HK-2 (cell line): ENCODE data around the gene CLDN2.
"Not testable (repeated sequence)": the region's sequence is repeated elsewhere in the genome, so short reads cannot be mapped to it uniquely, and the experiment has no call there.

Experiments
- DNase-seq: peaks from one replicate; pipeline ENCODE4 v3.0.0-alpha.2; 2018; ENCODE audit not compliant: unreplicated experiment

The CLDN2 gene

DNA sequence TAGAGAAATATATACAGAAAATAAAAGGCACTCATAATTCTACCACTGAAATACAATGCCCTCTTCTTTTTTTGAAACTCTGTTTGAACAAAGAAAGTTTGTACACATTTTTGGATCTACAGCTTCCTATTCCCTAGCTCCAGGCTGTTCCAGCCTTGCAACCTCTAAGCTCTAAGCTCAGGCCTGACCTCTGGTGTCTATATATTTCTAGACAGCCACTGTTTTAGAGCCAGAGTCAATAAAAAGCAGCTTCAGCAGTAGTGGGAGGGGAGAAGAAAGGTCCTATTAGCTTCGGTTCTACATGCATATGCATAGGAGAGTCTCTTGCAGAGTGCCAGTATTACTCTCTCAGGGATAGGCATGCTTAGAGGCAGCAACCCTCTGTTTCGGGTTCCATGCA is 39.7 kb downstream of the CLDN2 start:
- no peak for DNase-seq

DNA sequence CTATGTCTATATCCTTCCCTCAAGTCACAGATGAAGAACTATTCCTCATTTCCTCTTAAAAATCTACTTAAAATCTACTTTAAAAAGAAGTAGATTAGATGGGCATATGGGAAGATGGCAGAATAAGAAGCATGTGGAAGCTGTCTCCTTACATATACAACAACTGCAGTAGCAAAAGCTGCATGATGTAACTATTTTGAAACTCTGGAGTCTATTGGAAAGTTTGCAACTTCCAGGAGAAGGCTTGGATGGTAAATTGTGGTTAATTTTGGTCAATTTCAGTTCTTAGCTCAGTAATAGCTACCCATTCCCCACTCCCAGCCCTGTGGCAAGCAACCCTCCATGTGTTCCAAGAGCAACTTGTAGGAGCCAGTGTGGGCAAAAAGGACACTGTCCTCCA is 42.9 kb downstream of the CLDN2 start:
- no peak for DNase-seq

DNA sequence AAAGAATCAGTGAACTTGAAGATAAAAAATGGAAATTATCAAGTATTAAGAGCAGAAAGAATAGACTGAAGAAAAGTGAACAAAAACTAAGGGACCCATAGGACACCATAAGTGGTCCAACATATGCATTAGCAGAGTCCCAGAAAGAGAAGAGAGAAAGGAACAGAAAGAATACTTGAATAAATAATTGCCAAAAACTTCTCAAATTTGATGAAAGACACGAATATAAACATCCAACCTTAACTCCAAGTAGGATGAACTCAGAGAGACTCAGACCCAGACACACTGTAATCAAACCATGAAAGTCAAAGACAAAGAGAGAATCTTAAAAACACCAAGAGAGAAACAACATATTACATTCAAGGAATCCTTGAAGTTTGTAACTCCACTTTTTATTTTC is 44.1 kb downstream of the CLDN2 start:
- no peak for DNase-seq

DNA sequence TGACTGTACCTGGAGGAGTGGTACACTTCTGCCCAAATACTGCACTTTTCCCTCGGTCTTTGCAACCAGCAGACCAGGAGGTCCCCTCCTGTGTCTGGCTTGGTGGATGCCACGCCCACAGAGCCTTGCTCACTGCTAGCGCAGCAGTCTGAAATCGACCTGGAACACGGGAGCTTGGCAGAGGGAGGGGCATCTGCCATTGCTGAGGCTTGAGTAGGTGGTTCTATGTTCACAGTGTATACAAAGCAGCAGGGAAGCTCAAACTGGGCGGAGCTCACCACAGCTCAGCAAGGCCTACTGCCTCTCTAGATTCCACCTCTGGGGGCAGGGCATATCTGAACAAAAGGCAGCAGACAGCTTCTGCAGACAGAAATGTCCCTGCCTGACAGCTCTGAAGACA is 46.3 kb downstream of the CLDN2 start:
- not testable (repeated sequence) for DNase-seq

GRCh38 chrX:106972896-106973295 is 52.7 kb downstream of the CLDN2 start:
- DNase-seq: no peak

DNA sequence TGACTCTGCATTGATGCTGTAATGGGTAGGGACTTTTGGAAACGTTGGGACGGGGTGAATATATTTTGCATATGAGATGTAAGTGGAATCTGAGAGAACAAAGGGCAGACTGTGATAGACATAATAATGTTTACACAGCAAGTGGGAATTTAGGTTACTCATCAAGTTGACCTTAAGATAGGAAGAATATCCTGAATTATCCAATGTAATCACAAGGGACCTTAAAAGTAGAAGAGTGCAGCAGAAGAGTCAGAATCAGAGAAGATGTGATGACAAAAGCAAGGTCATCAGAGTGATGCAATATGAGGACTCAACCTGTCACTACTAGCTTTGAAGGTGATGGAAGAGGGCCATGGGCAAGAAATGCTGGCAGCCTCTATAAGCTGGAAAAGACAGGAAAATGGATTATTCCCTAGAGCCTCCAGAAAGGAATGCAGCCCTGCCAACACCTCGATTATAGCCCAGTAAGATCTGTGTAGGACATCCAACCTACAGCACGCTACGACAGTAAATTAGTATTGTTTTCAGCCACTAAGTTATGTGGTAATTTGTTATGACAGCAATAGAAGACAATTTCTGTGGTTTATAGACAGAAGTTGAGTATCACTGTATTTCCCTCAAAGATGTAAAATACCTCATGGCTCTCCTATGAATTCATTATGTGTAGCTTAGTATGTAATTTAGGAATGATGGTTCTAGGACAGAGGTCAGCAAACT is 53.4 kb downstream of the CLDN2 start:
- DNase-seq: no peak

DNA sequence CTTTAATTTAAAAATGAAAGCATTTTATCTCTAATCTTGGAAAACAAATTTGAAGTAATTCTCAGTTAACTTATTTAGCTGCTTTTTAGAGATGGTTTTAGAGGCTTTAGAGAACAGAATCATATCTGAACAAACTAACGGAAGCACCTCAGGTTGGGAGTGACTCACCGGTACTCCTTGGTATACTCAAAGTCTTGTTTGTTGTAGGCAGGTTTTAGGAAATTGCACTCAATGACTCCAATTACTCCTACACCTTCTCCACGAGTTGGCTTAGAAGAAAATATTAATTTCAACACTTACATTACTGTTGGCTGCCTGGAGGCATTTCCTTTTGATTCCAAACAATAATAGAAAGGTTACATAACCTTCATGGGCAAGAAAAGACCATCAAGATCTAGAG is 56.2 kb downstream of the CLDN2 start:
- no peak for DNase-seq
